NT2/D1 (cell line): Measurements from ENCODE around the gene BCLAF1.

ENCODE experiments used
- DNase-seq: peaks from one replicate; pipeline ENCODE4 v3.0.0-alpha.2; 2011; ENCODE audit warnings: low read depth, low spot score
- H3K27me3 ChIP-seq: 2 replicates; pipeline ENCODE4 v1.6.0; 2011; ENCODE audit warnings: mild to moderate bottlenecking; ENCODE audit not compliant: insufficient read length, insufficient read depth
- H3K36me3 ChIP-seq: 2 replicates; pipeline ENCODE4 v1.6.1; 2011; ENCODE audit warnings: mild to moderate bottlenecking, low read length, mixed read lengths; ENCODE audit not compliant: insufficient read depth, insufficient read length
- H3K4me1 ChIP-seq: 2 replicates; pipeline ENCODE4 v1.5.1; 2011; ENCODE audit not compliant: insufficient read depth, insufficient read length
- H3K4me3 ChIP-seq: 2 replicates; pipeline ENCODE4 v1.5.1; 2011; ENCODE audit warnings: low read depth; ENCODE audit not compliant: insufficient read length
- H3K9ac ChIP-seq: 2 replicates; pipeline ENCODE4 v1.6.0; 2011; ENCODE audit warnings: low read depth; ENCODE audit not compliant: insufficient read length
- H3K9me3 ChIP-seq: 2 replicates; pipeline ENCODE4 v1.5.1; 2011; ENCODE audit warnings: mild to moderate bottlenecking, low read length; ENCODE audit not compliant: insufficient read depth
- SUZ12 ChIP-seq: IDR thresholded peaks from 2 replicates; pipeline ENCODE4 v1.6.1; 2011; ENCODE audit not compliant: insufficient read length, insufficient read depth; ENCODE audit errors: extremely low read depth
- YY1 ChIP-seq: IDR thresholded peaks from 2 replicates; pipeline ENCODE4 v1.6.1; 2011; ENCODE audit not compliant: insufficient read length, insufficient read depth
- ZNF274 ChIP-seq: IDR thresholded peaks from 2 replicates; pipeline ENCODE4 v1.6.1; 2011; ENCODE audit warnings: mild to moderate bottlenecking, low read depth, low read length

The BCLAF1 gene

DNA sequence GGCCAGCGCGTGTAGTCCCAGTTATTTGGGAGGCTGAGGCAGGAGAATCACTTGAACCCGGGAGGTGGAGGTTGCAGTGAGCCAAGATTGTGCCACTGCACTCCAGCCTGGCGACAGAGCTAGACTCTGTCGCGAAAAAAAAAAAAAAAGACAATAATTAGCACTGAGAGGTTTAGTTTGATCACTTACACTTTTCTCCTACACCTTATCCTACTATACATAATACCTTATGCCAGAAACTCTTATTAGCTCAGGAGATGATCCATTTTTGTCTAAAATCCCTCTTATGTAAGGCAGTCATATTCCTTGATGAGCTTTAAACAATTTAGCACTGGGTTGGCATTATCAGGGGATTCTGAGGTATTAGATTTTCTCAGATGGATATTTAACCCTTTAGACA, 35.9 kb downstream of the BCLAF1 start:
- peaks cover 13% of the 10 kb centered on the region for H3K36me3 ChIP-seq
- no peak for DNase-seq
- H3K9ac ChIP-seq = no peak overlapping the region
- TF ChIP-seq SUZ12 (no peak), YY1 (no peak), ZNF274 (no peak)
- no peak overlapping the region for H3K4me3 ChIP-seq
- no peaks in the 10 kb centered on the region for H3K9me3 ChIP-seq
- no peaks in the 10 kb centered on the region for H3K27me3 ChIP-seq
- no peaks in the 10 kb centered on the region for H3K4me1 ChIP-seq

DNA sequence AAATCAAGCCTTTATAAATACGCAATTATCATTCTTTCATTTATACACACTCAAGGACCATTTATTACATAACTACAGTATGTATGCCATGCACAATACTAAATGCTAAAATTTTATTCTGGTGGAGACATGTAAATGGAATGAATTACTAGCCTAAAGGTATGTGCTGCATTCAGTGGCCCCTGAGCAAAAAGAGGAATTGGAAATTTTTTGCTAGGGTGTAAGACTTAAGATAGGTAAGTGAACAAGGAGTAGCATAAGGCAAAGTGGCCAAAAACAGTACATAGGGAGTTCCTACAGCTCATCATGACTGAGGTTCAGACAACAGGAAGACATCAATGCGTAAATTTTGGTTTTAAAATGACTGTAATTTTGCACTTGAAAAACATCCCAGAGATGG, 37.2 kb downstream of the BCLAF1 start:
- no peaks in the 10 kb centered on the region for H3K9me3 ChIP-seq
- H3K27me3 ChIP-seq = no peaks in the 10 kb centered on the region
- H3K4me3 ChIP-seq = no peak overlapping the region
- no peaks in the 10 kb centered on the region for H3K4me1 ChIP-seq
- H3K9ac ChIP-seq = no peak overlapping the region
- no peak for DNase-seq
- H3K36me3 ChIP-seq = peaks cover 5% of the 10 kb centered on the region
- TF ChIP-seq ZNF274 (no peak), SUZ12 (no peak), YY1 (no peak)

DNA sequence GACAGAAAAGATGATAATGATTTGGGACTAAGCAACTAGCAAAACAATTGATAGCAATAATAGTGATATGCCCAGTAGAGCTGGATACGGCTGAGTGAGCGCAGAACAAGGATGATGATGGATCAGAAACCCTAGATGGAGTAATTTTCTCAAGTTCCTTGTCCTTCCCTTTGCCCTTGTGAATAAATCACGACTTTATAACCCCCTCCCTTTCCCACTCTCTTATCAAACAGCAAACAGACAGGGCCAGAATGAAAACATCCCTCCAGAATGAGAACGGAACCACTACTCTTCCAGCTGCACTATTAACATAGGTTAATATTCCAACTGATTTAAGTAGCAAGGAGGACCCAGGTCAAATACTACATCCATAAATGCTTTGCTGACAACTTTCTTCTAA, 38.3 kb downstream of the BCLAF1 start:
- no peak for TF ChIP-seq YY1
- TF ChIP-seq SUZ12 = no peak
- TF ChIP-seq ZNF274 = no peak
- Histone ChIP-seq H3K27me3 (no peaks in the 10 kb centered on the region), H3K36me3 (peaks cover 10% of the 10 kb centered on the region), H3K9me3 (no peaks in the 10 kb centered on the region), H3K9ac (no peak overlapping the region), H3K4me1 (no peaks in the 10 kb centered on the region), H3K4me3 (no peak overlapping the region)
- DNase-seq = no peak

DNA sequence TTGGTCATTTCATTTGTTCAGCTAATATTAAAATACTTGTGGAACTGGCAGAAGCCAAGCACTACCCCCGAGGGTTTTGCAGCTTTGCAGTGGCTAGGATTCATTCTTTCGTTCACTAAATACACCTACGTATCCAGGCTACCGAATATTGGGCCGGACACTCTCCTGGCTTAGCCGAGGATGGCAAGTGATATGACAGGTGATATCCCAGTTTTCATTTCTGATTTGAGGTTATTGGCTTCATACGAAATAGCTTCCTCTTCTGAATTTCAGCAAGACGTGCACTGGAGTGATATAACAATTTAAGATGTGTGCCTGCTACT, 39.0 kb downstream of the BCLAF1 start:
- DNase-seq = no peak
- H3K36me3 ChIP-seq = peaks cover 12% of the 10 kb centered on the region
- peak overlapping the region; percentile 67 for H3K9ac ChIP-seq
- H3K27me3 ChIP-seq = no peaks in the 10 kb centered on the region
- H3K9me3 ChIP-seq = no peaks in the 10 kb centered on the region
- H3K4me3 ChIP-seq = peak overlapping the region; percentile 76
- no peaks in the 10 kb centered on the region for H3K4me1 ChIP-seq
- TF ChIP-seq YY1 (no peak), SUZ12 (no peak), ZNF274 (no peak)

DNA sequence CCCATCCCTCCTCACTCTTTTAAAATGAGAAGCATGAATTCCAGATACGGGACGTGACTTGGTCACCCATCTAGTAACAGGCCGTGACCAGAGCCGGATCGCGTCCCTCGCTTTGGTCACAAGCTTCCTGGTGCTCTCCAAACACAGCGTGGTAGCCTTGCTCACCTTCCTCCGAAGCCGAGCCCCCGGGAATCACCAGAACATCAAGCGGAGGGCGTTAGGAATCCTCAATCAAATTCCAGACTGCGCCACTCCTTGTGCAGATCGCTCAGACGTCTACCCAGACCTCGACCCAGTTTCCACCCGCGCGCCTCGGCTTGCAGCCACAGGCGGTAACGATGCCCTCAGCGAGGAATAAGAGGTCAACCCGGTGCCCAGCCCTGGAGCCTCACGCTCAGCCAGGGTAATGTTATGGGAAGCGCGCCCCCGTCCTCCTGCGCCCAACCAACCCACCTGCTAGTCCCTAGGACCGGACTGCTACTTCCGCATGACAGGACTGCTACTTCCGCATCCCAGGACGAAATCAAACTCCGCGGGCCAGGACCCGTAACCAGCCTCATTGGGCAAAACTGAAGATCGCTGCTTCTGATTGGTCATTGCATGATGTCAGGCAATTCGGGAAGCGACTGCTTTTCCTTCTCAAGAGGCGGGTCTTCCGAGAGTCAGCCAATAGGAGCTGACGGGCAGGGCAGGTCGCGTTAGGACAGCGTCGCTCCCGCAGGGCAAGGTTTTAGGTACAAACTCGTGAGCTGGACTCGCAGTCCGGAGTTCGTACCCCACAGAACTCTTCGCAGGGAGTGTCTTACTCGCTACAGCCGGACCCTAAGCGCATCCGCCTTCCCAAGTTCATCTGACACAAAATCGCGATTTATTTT, 39.6 kb downstream of the BCLAF1 start, which contains the start of gene MTFR2:
TSS of gene MTFR2 (minus strand) at position 501 of the 875 bp plus-strand sequence. CDS start 1,212 bp downstream, outside the sequence.
- Histone ChIP-seq H3K4me3 (peak within 1 kb of the TSS; percentile 76), H3K27me3 (no peaks in the 10 kb centered on the region), H3K9ac (peak within 1 kb of the TSS; percentile 85), H3K36me3 (peaks cover 12% of the 10 kb centered on the region), H3K4me1 (no peaks in the 10 kb centered on the region), H3K9me3 (no peaks in the 10 kb centered on the region)
- TF ChIP-seq SUZ12 = no peak
- no peak for TF ChIP-seq YY1
- no peak for TF ChIP-seq ZNF274
- peak; percentile 93 for DNase-seq

DNA sequence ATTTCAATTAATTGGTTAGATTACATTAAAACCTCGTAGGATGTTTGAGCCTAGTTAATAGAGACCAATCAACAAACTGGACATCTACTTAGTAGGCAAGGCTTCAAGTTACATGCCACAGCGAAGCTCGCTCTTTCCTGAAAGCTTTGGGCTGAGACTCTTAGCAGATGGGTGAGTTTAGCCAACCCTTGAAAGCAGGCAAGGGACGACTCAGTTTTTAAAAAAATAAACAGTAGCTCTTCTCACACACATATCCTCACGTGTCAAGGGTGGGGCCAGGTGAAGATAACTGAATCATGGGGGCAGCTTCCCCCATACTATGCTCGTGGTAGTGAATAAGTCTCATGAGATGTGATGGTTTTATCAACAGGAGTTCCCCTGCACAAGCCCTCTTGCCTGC, 40.3 kb downstream of the BCLAF1 start:
- no peaks in the 10 kb centered on the region for H3K4me1 ChIP-seq
- TF ChIP-seq SUZ12 = no peak
- TF ChIP-seq YY1 = no peak
- TF ChIP-seq ZNF274 = no peak
- peak overlapping the region; percentile 85 for H3K9ac ChIP-seq
- no peaks in the 10 kb centered on the region for H3K27me3 ChIP-seq
- no peak for DNase-seq
- peak overlapping the region; percentile 76 for H3K4me3 ChIP-seq
- H3K9me3 ChIP-seq = no peaks in the 10 kb centered on the region
- H3K36me3 ChIP-seq = peaks cover 14% of the 10 kb centered on the region

DNA sequence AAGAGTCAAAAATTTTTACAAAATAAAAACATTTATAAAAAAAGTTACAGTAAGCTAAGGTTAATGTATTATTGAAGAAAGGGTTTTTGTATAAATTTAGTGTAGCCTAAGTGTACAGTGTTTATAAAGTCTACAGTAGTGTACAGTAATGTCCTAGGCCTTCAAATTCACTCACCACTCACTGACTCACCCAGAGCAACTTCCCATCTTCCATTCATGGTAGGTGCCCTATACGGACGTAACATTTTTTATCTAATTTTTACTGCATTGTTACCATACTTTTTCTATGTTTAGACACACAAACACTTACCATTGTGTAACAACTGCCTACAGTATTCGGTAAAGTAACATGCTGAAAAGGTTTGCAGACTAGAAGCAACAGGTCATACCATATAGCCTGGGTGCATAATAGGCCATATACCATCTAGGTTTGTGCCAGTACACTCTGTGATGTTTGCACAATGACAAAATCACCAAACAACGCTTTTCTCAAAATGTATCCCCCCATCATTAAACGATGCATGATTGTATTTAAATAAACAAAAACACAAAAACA, 45.5 kb downstream of the BCLAF1 start:
- Histone ChIP-seq H3K9me3 (no peaks in the 10 kb centered on the region), H3K9ac (no peak overlapping the region), H3K27me3 (no peaks in the 10 kb centered on the region), H3K4me3 (no peak overlapping the region), H3K4me1 (no peaks in the 10 kb centered on the region), H3K36me3 (peaks cover 44% of the 10 kb centered on the region)
- DNase-seq = no peak
- TF ChIP-seq YY1 (no peak), SUZ12 (no peak), ZNF274 (no peak)
